GM21717 (cell line): ENCODE measurements around the gene SNED1.

ENCODE experiments used
- ATAC-seq: cut with Tn5 transposase; IDR thresholded peaks from one replicate; pipeline ENCODE4 v1.9.1; 2021; ENCODE audit warnings: mild to moderate bottlenecking, moderate library complexity; ENCODE audit not compliant: unreplicated experiment

The SNED1 gene

DNA sequence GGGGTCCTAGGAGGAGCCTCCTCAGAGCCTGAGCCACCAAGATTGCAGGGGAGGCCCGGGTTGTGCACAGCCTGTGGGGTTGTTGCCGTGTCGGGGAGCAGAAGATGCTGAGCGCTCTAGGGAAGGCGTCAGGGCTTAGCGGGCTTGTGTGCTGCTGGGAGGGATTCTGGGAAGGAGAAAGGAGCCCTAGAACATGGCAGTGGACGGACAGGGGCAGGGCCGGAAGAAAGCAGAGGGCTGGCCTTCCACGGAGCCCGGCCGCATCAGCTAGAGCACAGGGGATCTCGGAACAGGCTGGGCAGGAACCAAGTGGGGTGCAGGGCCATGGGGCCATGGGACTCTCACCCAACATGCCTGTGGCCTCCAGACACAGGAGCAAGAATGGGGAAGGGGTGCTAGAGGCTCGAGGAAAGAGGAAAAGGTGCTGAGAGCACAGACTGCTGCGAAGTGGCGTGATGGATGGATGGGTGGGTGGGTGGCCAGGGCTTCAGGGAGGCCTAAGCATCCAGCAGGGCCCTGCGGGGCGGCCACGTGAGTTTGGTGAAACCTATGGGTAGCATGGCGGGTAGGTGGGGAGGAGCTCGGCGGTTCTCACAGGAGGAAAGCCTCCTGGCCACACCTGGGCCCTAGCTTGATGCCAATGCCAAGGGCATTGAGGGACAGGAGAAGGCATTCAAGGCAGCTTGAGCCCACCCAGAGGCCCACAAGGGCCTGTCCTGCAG is 67.9 kb downstream of the SNED1 start:
- no peak for ATAC-seq

- no peak for ATAC-seq
Observed at GRCh38 chr2:241066893-241067341, 68.5 kb downstream of the SNED1 start.

- no peak for ATAC-seq
Observed at GRCh38 chr2:241067501-241068135, 69.2 kb downstream of the SNED1 start.

GRCh38 chr2:241068136-241068941 is 69.9 kb downstream of the SNED1 start:
- ATAC-seq, result no peak

- no peak for ATAC-seq
Observed at GRCh38 chr2:241068942-241069810, 70.8 kb downstream of the SNED1 start.

DNA sequence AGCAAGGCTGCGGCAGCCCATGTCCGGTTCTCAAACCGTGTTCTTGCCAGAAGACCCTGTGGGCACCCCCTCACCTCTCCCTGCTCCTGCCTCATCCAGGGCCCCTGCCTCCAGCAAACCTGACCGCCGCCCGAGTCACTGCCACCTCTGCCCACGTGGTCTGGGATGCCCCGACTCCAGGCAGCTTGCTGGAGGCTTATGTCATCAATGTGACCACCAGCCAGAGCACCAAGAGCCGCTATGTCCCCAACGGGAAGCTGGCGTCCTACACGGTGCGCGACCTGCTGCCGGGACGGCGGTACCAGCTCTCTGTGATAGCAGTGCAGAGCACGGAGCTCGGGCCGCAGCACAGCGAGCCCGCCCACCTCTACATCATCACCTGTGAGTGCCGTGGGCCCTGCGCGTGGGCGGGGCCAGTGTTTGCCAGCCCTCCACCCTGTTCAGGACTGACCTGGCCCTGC is 71.4 kb downstream of the SNED1 start:
- no peak for ATAC-seq

- ATAC-seq, result no peak
Observed at GRCh38 chr2:241070361-241070760, 71.9 kb downstream of the SNED1 start.

DNA sequence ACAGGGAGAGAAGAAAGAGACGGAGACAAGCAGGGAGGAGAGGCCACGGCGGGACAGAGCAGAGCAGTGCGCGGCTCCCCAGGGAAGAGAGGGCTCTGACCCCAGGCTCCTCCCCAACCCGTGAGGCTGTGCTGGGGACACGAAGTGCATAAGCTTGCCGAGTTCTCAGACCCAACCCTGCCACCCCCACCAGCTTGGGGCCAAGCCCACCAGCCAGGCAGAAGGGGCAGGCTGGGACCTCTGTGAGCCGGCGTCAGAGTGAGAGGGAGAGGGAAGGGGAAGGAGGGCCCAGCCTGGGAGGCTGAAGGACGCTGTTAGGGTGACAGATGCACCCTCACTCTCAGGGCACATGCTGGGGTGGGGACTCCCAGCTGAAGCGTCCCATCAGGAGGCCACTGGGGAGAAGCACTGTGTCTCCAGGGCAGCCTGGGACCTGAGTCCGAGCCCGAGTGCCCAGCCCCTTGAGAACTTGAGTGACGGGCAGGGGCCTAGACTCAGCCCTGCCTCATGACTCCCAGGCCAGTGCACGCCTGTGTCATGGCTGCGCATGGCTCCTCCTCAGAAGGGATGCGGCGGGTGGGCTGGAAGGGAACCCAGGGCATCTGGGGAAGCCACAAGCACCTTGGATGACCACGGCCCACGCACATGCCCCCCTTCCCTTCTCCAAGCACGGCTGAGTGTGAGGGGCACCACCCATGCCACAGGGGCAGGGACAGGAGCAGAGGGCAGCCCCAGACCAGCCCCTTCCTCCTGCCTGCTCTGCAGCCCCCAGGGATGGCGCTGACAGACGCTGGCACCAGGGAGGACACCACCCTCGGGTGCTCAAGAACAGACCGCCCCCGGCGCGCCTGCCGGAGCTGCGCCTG is 72.6 kb downstream of the SNED1 start:
- no peak for ATAC-seq

GRCh38 chr2:241071677-241072111 is 73.3 kb downstream of the SNED1 start:
- no peak for ATAC-seq

DNA sequence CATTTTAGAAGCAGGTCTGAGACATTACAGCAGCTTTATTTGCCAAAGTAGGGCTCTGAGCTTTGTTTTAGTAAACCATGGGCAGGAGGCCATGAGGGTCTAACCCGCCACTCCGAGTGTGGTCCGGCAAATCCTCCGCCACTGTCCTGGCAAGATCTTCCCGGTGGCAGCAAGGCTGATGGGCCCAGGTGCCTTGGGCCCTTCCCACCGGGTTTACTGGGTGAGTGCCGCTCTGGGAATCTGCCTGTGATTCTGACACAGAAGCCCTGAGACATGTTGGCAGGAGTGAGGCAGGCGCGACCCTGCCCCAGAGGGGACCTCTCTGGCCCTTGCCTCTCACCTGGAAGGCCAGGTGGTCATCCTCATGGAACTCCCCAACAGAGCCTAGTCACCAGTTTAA is 73.7 kb downstream of the SNED1 start:
- no peak for ATAC-seq

DNA sequence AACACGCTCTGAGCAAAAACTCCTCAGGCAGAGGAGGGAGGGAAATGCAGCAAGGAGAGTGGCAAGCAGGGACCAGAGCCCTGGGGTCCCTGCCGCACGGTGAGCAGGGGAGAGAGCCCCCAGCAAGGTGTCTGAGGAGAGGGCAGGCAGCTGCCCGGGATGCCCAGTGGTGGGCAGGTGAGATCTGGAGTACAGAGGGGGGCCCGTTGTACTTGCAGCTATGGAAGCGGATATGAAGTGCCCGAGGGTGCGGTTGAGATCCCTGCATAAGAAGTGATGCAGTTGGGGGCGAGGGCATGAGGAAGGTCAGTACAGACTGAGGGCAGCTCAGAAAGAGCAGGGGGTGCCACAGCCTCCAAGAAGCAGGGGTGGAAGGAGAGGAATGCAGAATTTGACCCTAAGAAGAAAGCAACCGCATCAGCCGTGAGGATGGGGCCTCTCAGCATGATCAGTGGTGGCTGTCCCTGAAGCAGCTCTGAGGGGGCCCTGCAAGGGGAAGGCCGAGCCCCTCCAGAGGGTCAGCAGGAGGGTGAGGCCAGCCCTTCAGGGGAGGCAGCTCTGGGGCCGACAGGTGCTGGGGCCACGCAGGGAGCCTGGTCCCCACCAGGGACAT is 74.2 kb downstream of the SNED1 start:
- ATAC-seq, result no peak

- ATAC-seq, result no peak
Observed at GRCh38 chr2:241073166-241074064, 75.0 kb downstream of the SNED1 start.

- no peak for ATAC-seq
Observed at GRCh38 chr2:241074065-241074818, 75.8 kb downstream of the SNED1 start.

- ATAC-seq, result no peak
Observed at GRCh38 chr2:241074901-241075540, 76.6 kb downstream of the SNED1 start.

- no peak for ATAC-seq
Observed at GRCh38 chr2:241080405-241081189, 82.2 kb downstream of the SNED1 start.

DNA sequence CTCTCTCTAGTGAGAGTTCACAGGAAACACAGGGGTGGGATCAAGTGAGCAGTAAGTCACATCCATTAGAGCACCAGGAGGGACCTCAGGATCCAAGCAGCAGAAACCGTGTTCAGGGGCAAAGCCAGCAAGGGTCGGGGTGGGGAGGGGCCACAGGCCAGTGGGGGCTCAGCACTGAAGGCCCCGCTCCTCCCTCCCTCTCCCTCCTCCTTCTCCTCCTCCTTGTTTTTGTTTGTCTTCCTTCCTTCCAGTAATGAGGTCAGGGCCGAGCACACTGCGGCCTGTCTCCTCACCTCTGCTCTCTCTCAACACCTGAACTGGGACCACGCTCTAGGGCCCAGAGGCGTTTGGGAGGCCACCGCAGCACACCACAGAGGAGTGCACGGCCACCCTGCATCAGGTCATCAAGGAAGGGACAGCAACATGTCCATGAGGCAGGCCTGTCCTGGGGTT is 82.8 kb downstream of the SNED1 start:
- no peak for ATAC-seq
